Smooth muscle cell (in vitro differentiated cells): Measurements from ENCODE around the gene MAN2A2. TPM values are rescaled to one million over a fixed set of nuclear protein-coding genes. Genes with fewer than 3 reads are reported as not detected.
A peak's percentile ranks its signal among the peaks of the same experiment; 100 is the strongest.

Experiments used
- DNase-seq: peaks from one replicate; lab custom pipeline; 2025; ENCODE audit not compliant: unreplicated experiment; lab: John Stamatoyannopoulos, UW
- H2AFZ ChIP-seq: fragments of 200-600 bp; sonication (generic); 2 replicates; pipeline ENCODE4 v1.6.0; 2016; ENCODE audit warnings: antibody characterized with exemption, low read depth, mild to moderate bottlenecking
- H3F3A ChIP-seq: fragments of 200-600 bp; sonication (generic); 2 replicates; pipeline ENCODE4 v1.6.0; 2017; ENCODE audit warnings: antibody characterized with exemption, low read depth
- H3K27ac ChIP-seq: fragments of 200-600 bp; sonication (generic); 2 replicates; pipeline ENCODE4 v1.5.1; 2016; ENCODE audit warnings: low read depth, mild to moderate bottlenecking
- H3K27me3 ChIP-seq: fragments of 200-600 bp; sonication (generic); 2 replicates; pipeline ENCODE4 v1.6.1; 2016; ENCODE audit warnings: low read depth, mild to moderate bottlenecking
- H3K36me3 ChIP-seq: fragments of 200-600 bp; sonication (generic); 2 replicates; pipeline ENCODE4 v1.5.1; 2016; ENCODE audit warnings: low read depth
- H3K4me1 ChIP-seq: fragments of 200-600 bp; sonication (generic); 2 replicates; pipeline ENCODE4 v1.5.1; 2016; ENCODE audit warnings: low read depth
- H3K4me2 ChIP-seq: fragments of 200-600 bp; sonication (generic); 2 replicates; pipeline ENCODE4 v1.6.0; 2016; ENCODE audit warnings: mild to moderate bottlenecking
- H3K4me3 ChIP-seq: fragments of 200-600 bp; sonication (generic); 2 replicates; pipeline ENCODE4 v1.5.1; 2016; ENCODE audit warnings: mild to moderate bottlenecking
- H3K79me2 ChIP-seq: fragments of 200-600 bp; sonication (generic); 2 replicates; pipeline ENCODE4 v1.6.0; 2016; ENCODE audit warnings: low read depth, mild to moderate bottlenecking
- H3K9ac ChIP-seq: fragments of 200-600 bp; sonication (generic); 2 replicates; pipeline ENCODE4 v1.6.0; 2016; ENCODE audit warnings: low read depth
- H3K9me3 ChIP-seq: fragments of 200-600 bp; sonication (generic); replicated peaks from 2 replicates; pipeline ENCODE4 v1.5.1; 2016; ENCODE audit warnings: low read depth
- H4K20me1 ChIP-seq: fragments of 200-600 bp; sonication (generic); 2 replicates; pipeline ENCODE4 v1.6.0; 2016; ENCODE audit warnings: low read depth
- WGBS: methylation state at CpG from one replicate; pipeline ENCODE4 v1.1.7; 2016; ENCODE audit warnings: low lambda C conversion rate; 5-methylcytosine and 5-hydroxymethylcytosine counted together
- polyA plus RNA-seq: library from polyadenylated mRNA; unstranded; fragments of >200 nt; fragmentation: Nextera tagmentation; extraction: Ambion mirVana; gene quantifications from 2 replicates; pipeline ENCODE4 v1.2.1, GENCODE V29; 2016
- total RNA-seq: library from RNA; depleted of rRNA; stranded (reverse); fragments of >200 nt; gene quantifications from 2 replicates; pipeline ENCODE4 v1.2.3, GENCODE V29; 2014
- TF ChIP-seq, protein P1 (sequence below): fragments of 200-600 bp; sonication (generic); IDR thresholded peaks from 2 replicates; pipeline ENCODE4 v1.5.1; 2017; ENCODE audit warnings: borderline replicate concordance, mild to moderate bottlenecking, antibody characterized with exemption; ENCODE audit not compliant: insufficient read depth, poor library complexity, severe bottlenecking

MAN2A2 gene
- total and polyA plus RNA-seq, 2 experiments from 2014 or later, result 9.7 to 11.0 TPM

DNA sequence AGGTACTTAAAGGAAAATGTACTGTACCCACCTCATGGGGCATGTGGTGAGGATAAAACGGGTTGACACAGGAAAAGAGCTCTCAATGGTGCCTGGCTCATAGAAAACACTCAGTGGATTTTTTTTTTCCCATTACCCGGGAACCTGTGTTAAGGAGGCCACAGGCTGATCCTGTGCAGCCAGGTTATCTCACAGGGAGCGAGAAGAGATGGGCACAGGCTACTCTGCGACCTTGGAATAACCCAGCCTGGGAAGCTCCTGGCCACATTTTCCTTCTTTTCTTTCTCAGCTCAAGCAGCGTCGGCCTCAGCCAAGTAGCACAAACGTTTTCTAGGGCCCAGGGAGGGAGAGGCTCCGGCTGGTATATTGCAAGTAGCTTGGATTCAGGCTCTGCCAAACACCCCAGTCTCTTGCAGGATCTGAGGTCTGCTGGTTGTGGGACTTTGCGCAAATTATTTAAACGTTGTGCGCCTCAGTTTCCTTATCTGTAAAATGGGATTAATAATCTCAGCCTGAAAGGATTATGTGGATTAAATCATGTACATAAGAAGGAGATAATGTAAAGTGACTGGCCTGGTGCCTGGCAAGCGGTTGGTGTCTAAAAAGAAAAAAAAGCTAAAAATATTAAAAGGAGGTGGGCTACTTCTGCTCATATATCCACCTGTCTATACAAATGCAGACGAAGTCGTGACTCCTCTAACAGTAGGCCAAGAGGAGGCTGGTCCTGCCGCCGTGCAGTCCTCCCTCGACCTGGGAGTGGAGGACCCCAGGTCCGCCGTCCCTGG, 32.6 kb upstream of the MAN2A2 start:
- peaks cover 36% of the 10 kb centered on the region for H3F3A ChIP-seq
- peaks cover 36% of the 10 kb centered on the region for H3K79me2 ChIP-seq
- H3K9me3 ChIP-seq, result no peaks in the 10 kb centered on the region
- peak overlapping the region; percentile 80 for H3K4me3 ChIP-seq
- peak overlapping the region; percentile 90 for H3K9ac ChIP-seq
- no peak for DNase-seq
- no peak overlapping the region for H2AFZ ChIP-seq
- no peaks in the 10 kb centered on the region for H3K36me3 ChIP-seq
- H4K20me1 ChIP-seq, result peaks cover 26% of the 10 kb centered on the region
- TF ChIP-seq, protein P1, sequence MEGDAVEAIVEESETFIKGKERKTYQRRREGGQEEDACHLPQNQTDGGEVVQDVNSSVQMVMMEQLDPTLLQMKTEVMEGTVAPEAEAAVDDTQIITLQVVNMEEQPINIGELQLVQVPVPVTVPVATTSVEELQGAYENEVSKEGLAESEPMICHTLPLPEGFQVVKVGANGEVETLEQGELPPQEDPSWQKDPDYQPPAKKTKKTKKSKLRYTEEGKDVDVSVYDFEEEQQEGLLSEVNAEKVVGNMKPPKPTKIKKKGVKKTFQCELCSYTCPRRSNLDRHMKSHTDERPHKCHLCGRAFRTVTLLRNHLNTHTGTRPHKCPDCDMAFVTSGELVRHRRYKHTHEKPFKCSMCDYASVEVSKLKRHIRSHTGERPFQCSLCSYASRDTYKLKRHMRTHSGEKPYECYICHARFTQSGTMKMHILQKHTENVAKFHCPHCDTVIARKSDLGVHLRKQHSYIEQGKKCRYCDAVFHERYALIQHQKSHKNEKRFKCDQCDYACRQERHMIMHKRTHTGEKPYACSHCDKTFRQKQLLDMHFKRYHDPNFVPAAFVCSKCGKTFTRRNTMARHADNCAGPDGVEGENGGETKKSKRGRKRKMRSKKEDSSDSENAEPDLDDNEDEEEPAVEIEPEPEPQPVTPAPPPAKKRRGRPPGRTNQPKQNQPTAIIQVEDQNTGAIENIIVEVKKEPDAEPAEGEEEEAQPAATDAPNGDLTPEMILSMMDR, result no peak
- peak overlapping the region; percentile 91 for H3K27ac ChIP-seq
- WGBS, result 15% methylated on average over 19 of the region's 19 CpGs
- no peaks in the 10 kb centered on the region for H3K27me3 ChIP-seq
- peaks cover 55% of the 10 kb centered on the region for H3K4me1 ChIP-seq
- peak overlapping the region; percentile 92 for H3K4me2 ChIP-seq

DNA sequence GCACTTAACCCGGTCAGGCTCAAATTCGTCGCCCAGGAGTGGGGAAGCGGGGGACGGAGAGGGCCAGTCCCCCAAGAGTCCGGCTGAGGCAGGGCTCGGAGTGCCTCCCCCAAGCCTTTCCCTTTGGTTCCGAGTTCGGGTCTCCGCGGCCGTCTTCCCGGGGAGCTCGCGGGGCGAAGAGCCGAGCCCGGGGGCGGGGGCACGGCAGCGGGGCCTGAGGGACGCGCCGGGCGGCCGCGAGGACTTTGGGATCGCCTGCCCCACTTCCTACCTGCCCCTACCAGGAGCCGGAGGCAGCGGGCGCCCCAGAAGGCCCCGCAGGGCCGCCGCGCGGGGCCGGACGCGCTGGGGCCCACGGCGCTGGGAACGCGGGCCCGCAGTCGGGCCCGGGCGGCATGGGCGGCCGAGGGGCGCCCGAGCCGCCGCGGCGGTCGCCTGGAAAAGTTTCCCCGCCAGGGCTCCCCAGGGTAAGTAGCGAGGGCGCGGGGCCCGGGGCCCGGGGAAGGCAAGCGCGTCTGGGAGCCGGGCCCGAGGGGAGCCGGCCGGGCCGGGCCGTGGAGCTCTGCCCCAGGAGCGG, 31.9 kb upstream of the MAN2A2 start:
- no peaks in the 10 kb centered on the region for H3K36me3 ChIP-seq
- H3K9me3 ChIP-seq, result no peaks in the 10 kb centered on the region
- H3K4me1 ChIP-seq, result peaks cover 55% of the 10 kb centered on the region
- peak overlapping the region; percentile 90 for H3K9ac ChIP-seq
- H2AFZ ChIP-seq, result no peak overlapping the region
- 2% methylated on average over 36 of the region's 71 CpGs for WGBS
- H3K4me3 ChIP-seq, result peak overlapping the region; percentile 80
- H3K27ac ChIP-seq, result peak overlapping the region; percentile 91
- H3K4me2 ChIP-seq, result peak overlapping the region; percentile 92
- peaks cover 36% of the 10 kb centered on the region for H3F3A ChIP-seq
- TF ChIP-seq, protein P1, result no peak
- peaks cover 30% of the 10 kb centered on the region for H4K20me1 ChIP-seq
- peaks cover 36% of the 10 kb centered on the region for H3K79me2 ChIP-seq
- H3K27me3 ChIP-seq, result no peaks in the 10 kb centered on the region
- no peak for DNase-seq

DNA sequence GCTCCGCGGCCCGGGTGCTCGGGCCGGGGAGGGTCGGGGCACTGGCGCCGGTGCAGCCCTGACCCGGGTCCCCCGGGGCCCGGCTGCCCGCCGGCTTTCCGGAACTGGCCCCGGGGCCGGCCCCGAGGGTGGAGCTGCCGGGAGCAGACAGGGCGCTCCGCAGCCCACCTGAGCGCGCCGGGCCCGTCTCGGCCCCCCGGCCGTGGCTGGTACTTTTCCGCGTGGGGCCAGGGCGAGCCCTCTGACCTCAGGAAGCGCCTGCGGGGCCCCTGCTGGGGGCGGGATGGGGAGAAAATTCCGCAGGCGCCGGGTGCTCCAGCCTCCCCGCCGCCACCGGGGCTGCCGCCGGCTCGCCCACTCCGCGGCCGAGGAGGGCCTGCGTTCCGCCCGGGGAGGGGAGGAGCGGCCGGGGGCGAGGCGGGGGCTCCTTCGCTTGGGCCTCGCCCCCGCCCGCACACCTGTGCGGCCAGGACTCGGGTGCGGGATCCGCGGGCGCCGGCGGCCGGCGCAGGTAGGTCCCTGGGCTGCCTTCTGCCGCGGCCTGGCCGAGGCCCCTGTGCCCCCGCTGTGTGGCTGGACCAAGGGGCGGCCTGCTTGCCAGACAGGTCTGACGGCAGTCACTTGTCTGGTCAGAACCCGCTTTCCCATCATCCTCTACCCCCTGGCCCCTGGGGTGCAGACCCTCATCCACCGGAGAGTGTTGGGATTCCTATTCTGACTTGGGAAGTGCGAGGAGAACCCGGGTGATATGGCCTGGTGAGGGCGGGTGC, 31.2 kb upstream of the MAN2A2 start:
- 3% methylated on average over 46 of the region's 77 CpGs for WGBS
- Histone ChIP-seq H3K4me1 (peaks cover 55% of the 10 kb centered on the region), H3K27ac (peak overlapping the region; percentile 91), H3K4me3 (peak overlapping the region; percentile 80), H3F3A (peaks cover 36% of the 10 kb centered on the region), H3K36me3 (no peaks in the 10 kb centered on the region), H3K9me3 (no peaks in the 10 kb centered on the region), H3K4me2 (peak overlapping the region; percentile 92), H3K27me3 (no peaks in the 10 kb centered on the region), H2AFZ (no peak overlapping the region), H3K79me2 (peaks cover 36% of the 10 kb centered on the region), H4K20me1 (peaks cover 30% of the 10 kb centered on the region), H3K9ac (peak overlapping the region; percentile 90)
- DNase-seq, result no peak
- TF ChIP-seq, protein P1, result no peak
